Right ventricle myocardium inferior (tissue), 1 donor: ENCODE data around the gene PCDHA8. TPM values are rescaled to one million over a fixed set of nuclear protein-coding genes. Genes with fewer than 3 reads are reported as not detected.
"Not testable (repeated sequence)": the region's sequence is repeated elsewhere in the genome, so short reads cannot be mapped to it uniquely, and the experiment has no call there.

Experiments
- ATAC-seq: fragments of 200-7000 bp; cut with Tn5 transposase; one replicate; pipeline ENCODE4 v1.9.1; 2020; ENCODE audit warnings: mild to moderate bottlenecking, moderate library complexity
- DNase-seq: peaks from one replicate; pipeline ENCODE4 v3.0.0; 2021; ENCODE audit errors: missing footprints
- intact Hi-C: fragments of 100-400 bp; cut with DNase I; formaldehyde crosslinking; loops from one replicate; pipeline ENCODE4 v1.11.0; 2022
- total RNA-seq: library from RNA; stranded (reverse); fragmentation: NEBNext Ultra II Directional; extraction: Animal tissue kit (Norgen Biotek cat#: 25700); gene quantifications from one replicate; pipeline ENCODE4 v1.2.1, GENCODE V29; 2021
- donor health status: DM: no; HTN: yes; CAD: no; lungs with severe emphysema.

PCDHA8 gene
- total RNA-seq, 1 donor from 2014 or later = not detected

GRCh38 chr5:140862441-140863295, 21.7 kb downstream of the PCDHA8 start:
- intact Hi-C loops = no loop called here
- no peak for ATAC-seq
- no peak for DNase-seq

DNA sequence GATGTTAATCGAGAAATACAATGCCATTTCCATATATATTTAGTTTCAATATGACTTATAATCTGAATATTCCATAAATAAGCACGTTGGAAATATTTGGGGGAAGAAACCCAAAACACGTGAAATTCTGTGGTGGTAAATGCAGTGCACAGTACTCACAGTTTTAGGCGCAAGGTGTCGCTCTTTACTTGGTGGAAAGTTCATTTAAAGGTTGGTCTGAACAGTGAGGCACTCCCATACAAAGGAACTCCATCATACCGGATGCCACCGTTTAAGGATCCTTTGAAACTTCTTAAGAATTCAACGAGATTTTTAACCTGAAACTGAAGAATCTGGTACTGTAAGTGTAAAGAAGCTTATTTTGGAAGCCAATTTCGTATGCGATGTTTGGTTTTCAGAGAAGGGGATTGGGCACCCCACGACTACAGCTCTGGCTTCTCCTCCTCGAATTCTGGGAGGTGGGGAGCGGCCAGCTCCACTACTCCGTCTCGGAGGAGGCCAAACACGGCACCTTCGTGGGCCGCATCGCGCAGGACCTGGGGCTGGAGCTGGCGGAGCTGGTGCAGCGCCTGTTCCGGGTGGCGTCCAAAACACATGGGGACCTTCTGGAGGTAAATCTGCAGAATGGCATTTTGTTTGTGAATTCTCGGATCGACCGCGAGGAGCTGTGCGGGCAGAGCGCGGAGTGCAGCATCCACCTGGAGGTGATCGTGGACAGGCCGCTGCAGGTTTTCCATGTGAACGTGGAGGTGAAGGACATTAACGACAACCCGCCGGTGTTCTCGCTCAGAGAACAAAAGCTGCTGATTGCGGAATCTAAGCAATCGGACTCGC, 28.0 kb downstream of the PCDHA8 start, which contains the start of gene PCDHA11:
Gene PCDHA11 (plus strand): TSS at position 237 of the 834 bp plus-strand sequence. CDS start 147 bp downstream, at position 384.
- DNase-seq (no peak), ATAC-seq (no peak)
- intact Hi-C loops = no loop called here

GRCh38 chr5:140869555-140869886, 28.5 kb downstream of the PCDHA8 start:
- ATAC-seq (no peak), DNase-seq (no peak)
- intact Hi-C loops = no loop called here

- DNase-seq = peak; percentile 67
- intact Hi-C loops = no loop called here
- no peak for ATAC-seq
Observed at GRCh38 chr5:140870221-140871201, 29.5 kb downstream of the PCDHA8 start.

DNA sequence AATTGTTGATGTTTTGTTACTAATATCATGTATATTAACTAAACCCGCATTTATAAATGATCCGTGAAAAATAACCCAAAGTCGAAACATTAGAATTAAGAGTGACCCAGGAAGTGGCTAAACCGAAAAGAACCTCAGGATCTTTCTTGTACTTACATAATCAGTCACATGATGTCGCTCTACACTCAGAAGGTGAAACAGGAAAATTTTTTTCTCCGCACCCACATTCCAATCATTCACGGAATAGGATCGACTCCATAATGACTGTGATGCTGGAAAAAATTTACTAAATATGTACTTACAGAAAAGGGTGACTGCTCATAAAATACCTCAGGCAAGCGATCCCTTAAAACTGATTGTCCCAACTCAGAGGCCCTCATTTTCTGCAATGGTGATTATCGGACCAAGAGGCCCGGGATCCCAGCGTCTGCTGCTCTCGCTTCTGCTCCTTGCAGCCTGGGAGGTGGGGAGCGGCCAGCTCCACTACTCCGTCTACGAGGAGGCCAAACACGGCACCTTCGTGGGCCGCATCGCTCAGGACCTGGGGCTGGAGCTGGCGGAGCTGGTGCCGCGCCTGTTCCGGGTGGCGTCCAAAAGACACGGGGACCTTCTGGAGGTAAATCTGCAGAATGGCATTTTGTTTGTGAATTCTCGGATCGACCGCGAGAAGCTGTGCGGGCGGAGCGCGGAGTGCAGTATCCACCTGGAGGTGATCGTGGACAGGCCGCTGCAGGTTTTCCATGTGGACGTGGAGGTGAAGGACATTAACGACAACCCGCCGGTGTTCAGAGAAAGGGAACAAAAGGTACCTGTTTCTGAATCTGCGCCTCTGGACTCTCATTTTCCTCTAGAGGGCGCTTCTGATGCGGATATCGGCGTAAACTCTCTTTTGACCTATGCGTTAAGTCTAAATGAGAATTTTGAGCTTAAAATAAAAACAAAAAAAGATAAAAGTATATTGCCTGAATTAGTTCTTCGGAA, 34.4 kb downstream of the PCDHA8 start, which contains the start of gene PCDHA12:
Gene PCDHA12 (plus strand): TSS at position 224 of the 981 bp plus-strand sequence. CDS start 165 bp downstream, at position 389.
- ATAC-seq = no peak

GRCh38 chr5:140876541-140877261, 35.7 kb downstream of the PCDHA8 start:
- DNase-seq = peak; percentile 63
- intact Hi-C loops, ATAC-seq: not testable (repeated sequence)

More for the DNA sequence above, 34.4 kb downstream of the PCDHA8 start, which contains the start of gene PCDHA12:
- DNase-seq = no peak
- intact Hi-C loops = no loop called here

DNA sequence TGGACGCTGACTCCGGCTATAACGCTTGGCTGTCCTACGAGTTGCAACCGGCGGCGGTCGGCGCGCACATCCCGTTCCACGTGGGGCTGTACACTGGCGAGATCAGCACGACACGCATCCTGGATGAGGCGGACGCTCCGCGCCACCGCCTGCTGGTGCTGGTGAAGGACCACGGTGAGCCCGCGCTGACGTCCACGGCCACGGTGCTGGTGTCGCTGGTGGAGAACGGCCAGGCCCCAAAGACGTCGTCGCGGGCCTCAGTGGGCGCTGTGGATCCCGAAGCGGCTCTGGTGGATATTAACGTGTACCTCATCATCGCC, 36.2 kb downstream of the PCDHA8 start:
- DNase-seq = no peak
- ATAC-seq = no peak
- intact Hi-C loops = no loop called here

DNA sequence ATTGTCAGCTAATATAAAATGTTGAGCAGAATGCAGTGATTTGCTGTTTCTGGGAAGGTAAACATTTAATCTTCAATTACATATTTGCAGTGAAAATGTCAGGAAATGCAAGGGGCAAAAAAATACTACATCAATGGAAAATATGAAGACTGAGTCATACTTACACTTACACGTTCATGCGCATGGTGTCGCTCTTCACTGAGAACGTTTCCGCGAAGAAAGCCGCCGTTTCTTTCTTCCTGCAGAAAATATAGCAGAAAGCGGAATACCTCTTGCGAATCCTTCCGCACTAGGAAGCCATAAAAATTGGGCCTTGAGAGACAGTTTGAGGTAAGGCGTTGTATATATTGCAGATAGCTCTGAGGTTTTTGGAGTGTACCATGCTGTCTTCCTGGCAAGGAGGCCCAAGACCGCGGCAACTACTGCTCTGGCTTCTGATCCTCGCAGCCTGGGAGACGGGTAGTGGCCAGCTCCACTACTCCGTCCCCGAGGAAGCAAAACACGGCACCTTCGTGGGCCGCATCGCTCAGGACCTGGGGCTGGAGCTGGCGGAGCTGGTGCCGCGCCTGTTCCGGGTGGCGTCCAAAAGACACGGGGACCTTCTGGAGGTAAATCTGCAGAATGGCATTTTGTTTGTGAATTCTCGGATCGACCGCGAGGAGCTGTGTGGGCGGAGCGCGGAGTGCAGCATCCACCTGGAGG, 41.1 kb downstream of the PCDHA8 start, which contains the start of gene PCDHA13:
Gene PCDHA13 (plus strand): TSS at position 236 of the 702 bp plus-strand sequence. CDS start 145 bp downstream, at position 381.
- ATAC-seq (no peak), DNase-seq (no peak)
- intact Hi-C loops = no loop called here

DNA sequence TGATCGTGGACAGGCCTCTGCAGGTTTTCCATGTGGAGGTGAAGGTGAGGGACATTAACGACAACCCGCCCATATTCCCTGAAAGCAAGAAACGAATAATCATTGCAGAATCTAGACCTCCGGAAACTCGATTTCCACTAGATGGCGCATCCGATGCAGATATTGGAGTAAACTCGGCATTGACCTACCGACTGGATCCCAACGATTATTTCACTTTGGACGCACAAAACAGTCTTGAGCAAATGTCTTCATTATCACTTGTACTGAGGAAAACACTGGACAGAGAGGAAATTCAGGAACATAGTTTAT, 41.6 kb downstream of the PCDHA8 start:
- ATAC-seq = no peak
- intact Hi-C loops = no loop called here
- no peak for DNase-seq

- no peak for ATAC-seq
Observed at GRCh38 chr5:140883373-140883772, 42.4 kb downstream of the PCDHA8 start.

GRCh38 chr5:140883927-140884697, 43.1 kb downstream of the PCDHA8 start:
- no peak for DNase-seq
- ATAC-seq = no peak
- intact Hi-C loops = no loop called here

More at GRCh38 chr5:140883373-140883772, 42.4 kb downstream of the PCDHA8 start:
- intact Hi-C loops = no loop called here
- DNase-seq = peak; percentile 62

Other genes with a start within 250 kb of the PCDHA8 start
- gene CD14, start 208.0 kb upstream of the PCDHA8 start, total RNA-seq = 46.1 TPM
- 4.2 TPM for gene TMCO6, start 201.7 kb upstream of the PCDHA8 start, total RNA-seq
- gene NDUFA2, start 193.6 kb upstream of the PCDHA8 start, total RNA-seq = 146 TPM
- 66.4 TPM for gene IK, start 193.4 kb upstream of the PCDHA8 start, total RNA-seq
- gene WDR55, start 176.3 kb upstream of the PCDHA8 start, total RNA-seq = 11.2 TPM
- gene DND1, start 167.6 kb upstream of the PCDHA8 start, total RNA-seq = 0.24 TPM
- 35.9 TPM for gene HARS1, start 149.8 kb upstream of the PCDHA8 start, total RNA-seq
- 24.4 TPM for gene HARS2, start 149.7 kb upstream of the PCDHA8 start, total RNA-seq
- 35.1 TPM for gene ZMAT2, start 140.7 kb upstream of the PCDHA8 start, total RNA-seq
- not detected for gene PCDHA1, start 55.0 kb upstream of the PCDHA8 start, total RNA-seq
- gene PCDHA2, start 46.3 kb upstream of the PCDHA8 start, total RNA-seq = not detected
- 0.14 TPM for gene PCDHA3, start 40.1 kb upstream of the PCDHA8 start, total RNA-seq
- gene PCDHA4, start 34.1 kb upstream of the PCDHA8 start, total RNA-seq = 0.08 TPM
- gene PCDHA5, start 19.6 kb upstream of the PCDHA8 start, total RNA-seq = 0.05 TPM
- gene PCDHA6, start 13.2 kb upstream of the PCDHA8 start, total RNA-seq = not detected
- gene PCDHA7, start 6.9 kb upstream of the PCDHA8 start, total RNA-seq = not detected
- gene PCDHA9, start 7.2 kb downstream of the PCDHA8 start, total RNA-seq = not detected
- gene PCDHA10, start 14.7 kb downstream of the PCDHA8 start, total RNA-seq = 0.11 TPM
- not detected for gene PCDHA11, start 27.8 kb downstream of the PCDHA8 start, total RNA-seq
- not detected for gene PCDHA12, start 34.1 kb downstream of the PCDHA8 start, total RNA-seq
- not detected for gene PCDHA13, start 40.9 kb downstream of the PCDHA8 start, total RNA-seq
- gene PCDHAC1, start 85.1 kb downstream of the PCDHA8 start, total RNA-seq = 0.11 TPM
- 0.30 TPM for gene PCDHAC2, start 125.3 kb downstream of the PCDHA8 start, total RNA-seq
- not detected for gene PCDHB1, start 210.2 kb downstream of the PCDHA8 start, total RNA-seq